ENCODE data around the gene MAP1LC3B.
A peak's percentile ranks its signal among the peaks of the same experiment; 100 is the strongest.
"Not testable (repeated sequence)": the region's sequence is repeated elsewhere in the genome, so short reads cannot be mapped to it uniquely, and the experiment has no call there.

The MAP1LC3B gene

GRCh38 chr16:87382023-87382785, 9.9 kb upstream of the MAP1LC3B start:
- no peak for DNase-seq (ENCODE audit: extremely low read depth, insufficient read length)
- H3K27me3 ChIP-seq (replicated peaks; ENCODE audit: control insufficient read depth, insufficient read depth, low read length), result no peaks in the 10 kb centered on the region
- H3K4me3 ChIP-seq (replicated peaks; ENCODE audit: low read depth, low read length), result peak overlapping the region; percentile 69
- no peak for TF ChIP-seq CTCF (IDR thresholded peaks at IDR 0.05; ENCODE audit: insufficient read depth, low read length, poor library complexity, severe bottlenecking)
- no peaks in the 10 kb centered on the region for H3K36me3 ChIP-seq (ENCODE audit: control insufficient read depth, insufficient read depth, low read length)

GRCh38 chr16:87383505-87384161, 8.5 kb upstream of the MAP1LC3B start, which contains the start of gene FBXO31:
Gene FBXO31 (minus strand): TSS chr16:87383776. CDS start chr16:87383744, 32 bp downstream.
- no peak for TF ChIP-seq CTCF (IDR thresholded peaks at IDR 0.05; ENCODE audit: insufficient read depth, low read length, poor library complexity, severe bottlenecking)
- no peaks in the 10 kb centered on the region for H3K36me3 ChIP-seq (ENCODE audit: control insufficient read depth, insufficient read depth, low read length)
- peak; percentile 94 for DNase-seq (ENCODE audit: extremely low read depth, insufficient read length)

GRCh38 chr16:87384162-87384874, 7.8 kb upstream of the MAP1LC3B start:
- no peak for TF ChIP-seq CTCF (IDR thresholded peaks at IDR 0.05; ENCODE audit: insufficient read depth, low read length, poor library complexity, severe bottlenecking)

More at GRCh38 chr16:87383505-87384161, 8.5 kb upstream of the MAP1LC3B start, which contains the start of gene FBXO31:
- no peaks in the 10 kb centered on the region for H3K27me3 ChIP-seq (replicated peaks; ENCODE audit: control insufficient read depth, insufficient read depth, low read length)
- peak within 1 kb of the TSS; percentile 69 for H3K4me3 ChIP-seq (replicated peaks; ENCODE audit: low read depth, low read length)

GRCh38 chr16:87384875-87385167, 7.3 kb upstream of the MAP1LC3B start:
- H3K36me3 ChIP-seq (ENCODE audit: control insufficient read depth, insufficient read depth, low read length); H3K27me3 ChIP-seq (replicated peaks; ENCODE audit: control insufficient read depth, insufficient read depth, low read length); DNase-seq (ENCODE audit: extremely low read depth, insufficient read length); H3K4me3 ChIP-seq (replicated peaks; ENCODE audit: low read depth, low read length): not testable (repeated sequence)

More at GRCh38 chr16:87384162-87384874, 7.8 kb upstream of the MAP1LC3B start:
- Histone ChIP-seq H3K36me3 (ENCODE audit: control insufficient read depth, insufficient read depth, low read length) (no peaks in the 10 kb centered on the region), H3K27me3 (replicated peaks; ENCODE audit: control insufficient read depth, insufficient read depth, low read length) (no peaks in the 10 kb centered on the region), H3K4me3 (replicated peaks; ENCODE audit: low read depth, low read length) (peak overlapping the region; percentile 69)
- no peak for DNase-seq (ENCODE audit: extremely low read depth, insufficient read length)

GRCh38 chr16:87387942-87388817, 4.0 kb upstream of the MAP1LC3B start:
- Histone ChIP-seq H3K36me3 (ENCODE audit: control insufficient read depth, insufficient read depth, low read length) (no peaks in the 10 kb centered on the region), H3K4me3 (replicated peaks; ENCODE audit: low read depth, low read length) (no peak overlapping the region), H3K27me3 (replicated peaks; ENCODE audit: control insufficient read depth, insufficient read depth, low read length) (no peaks in the 10 kb centered on the region)
- TF ChIP-seq CTCF (IDR thresholded peaks at IDR 0.05; ENCODE audit: insufficient read depth, low read length, poor library complexity, severe bottlenecking), result no peak
- peak; percentile 82 for DNase-seq (ENCODE audit: extremely low read depth, insufficient read length)

All from GM06990 (cell line).